Tibial nerve (tissue), 3 donors: Measurements from ENCODE around the gene ASTN1.

Source experiments
- CTCF ChIP-seq, 5 experiments: fragments of 200-600 bp in 3 of 5; fragments of 450-650 bp in 2 of 5; sonication (generic) in 3 of 5; IDR thresholded peaks; one replicate each; pipeline ENCODE4 v1.5.1; 2016 to 2019; ENCODE audit warnings: antibody characterized with exemption in 5 of 5, mild to moderate bottlenecking in 3 of 5, moderate library complexity in 2 of 5
- POLR2A ChIP-seq, 2 donors: fragments of 450-650 bp; IDR thresholded peaks; one replicate each; pipeline ENCODE4 v1.6.1; 2017; ENCODE audit warnings: antibody characterized with exemption in 2 of 2, mild to moderate bottlenecking in 2 of 2, moderate library complexity in 2 of 2

GRCh38 chr1:177080564-177080963 lies 83.9 kb downstream of the ASTN1 start:
- TF ChIP-seq CTCF (IDR thresholded peaks at IDR 0.05) (no peak), POLR2A (IDR thresholded peaks at IDR 0.05) (no peak)
